Esophagus squamous epithelium (tissue), 5 donors: ENCODE data around the gene CLECL1. TPM values are rescaled to one million over a fixed set of nuclear protein-coding genes. Genes with fewer than 3 reads are reported as not detected.

Source experiments
- DNase-seq: peaks from one replicate; lab custom pipeline; 2025; lab: John Stamatoyannopoulos, UW
- H3K27ac ChIP-seq, 4 donors: fragments of 200-600 bp; sonication (generic); one replicate each; pipeline ENCODE4 v1.5.1; 2016 to 2019; ENCODE audit warnings: mild to moderate bottlenecking in 1 of 4
- H3K27me3 ChIP-seq, 4 donors: fragments of 200-600 bp; sonication (generic); 1 replicate in 3 of 4; 2 replicates in 1 of 4; pipeline versions ENCODE4 v1.5.1 to v1.6.0; 2017 to 2021; ENCODE audit warnings: antibody characterized with exemption in 1 of 4
- H3K36me3 ChIP-seq, 3 donors: fragments of 200-600 bp; sonication (generic); one replicate each; pipeline ENCODE4 v1.5.1; 2016 to 2019
- H3K4me1 ChIP-seq, 3 donors: fragments of 200-600 bp; sonication (generic); one replicate each; pipeline ENCODE4 v1.5.1; 2017 to 2019
- H3K4me3 ChIP-seq, 4 donors: fragments of 200-600 bp; sonication (generic); 1 replicate in 3 of 4; 2 replicates in 1 of 4; pipeline ENCODE4 v1.5.1; 2016 to 2019; ENCODE audit warnings: mild to moderate bottlenecking in 2 of 4, moderate library complexity in 1 of 4
- H3K9me3 ChIP-seq, 3 donors: fragments of 200-600 bp; sonication (generic); one replicate each; pipeline ENCODE4 v1.5.1; 2016 to 2019
- CTCF ChIP-seq, 6 experiments: fragments of 450-650 bp in 4 of 6; fragments of 200-600 bp in 2 of 6; sonication (generic) in 2 of 6; IDR thresholded peaks; one replicate each; pipeline ENCODE4 v1.5.1; 2016 to 2019; ENCODE audit warnings: antibody characterized with exemption in 6 of 6, mild to moderate bottlenecking in 4 of 6, moderate library complexity in 4 of 6
- POLR2A ChIP-seq, 4 donors: fragments of 450-650 bp; IDR thresholded peaks; one replicate each; pipeline ENCODE4 v1.6.1; 2017; ENCODE audit warnings: antibody characterized with exemption in 4 of 4, mild to moderate bottlenecking in 4 of 4, moderate library complexity in 3 of 4
- WGBS, 2 donors: methylation state at CpG; one replicate each; pipeline ENCODE4 v1.1.5; 2018; 5-methylcytosine and 5-hydroxymethylcytosine counted together
- intact Hi-C: fragments of 100-400 bp; cut with DNase I; formaldehyde crosslinking; loops from one replicate; pipeline ENCODE4 v1.15.0; 2022
- total RNA-seq, 4 donors: library from RNA; depleted of rRNA; stranded (reverse); fragments of >200 nt; gene quantifications; one replicate each; pipeline ENCODE4 v1.1.0, GENCODE V29; 2016
- donor health status: DM: yes; HTN: yes; CAD: no.

The CLECL1 gene
- total RNA-seq, 4 donors from 2014 or later, result 1.1 TPM; not detected in 3

GRCh38 chr12:9730011-9730410 lies 2.9 kb downstream of the CLECL1 start:
- H3K27ac ChIP-seq, result no peak overlapping the region
- no peaks in the 10 kb centered on the region for H3K9me3 ChIP-seq
- H3K4me3 ChIP-seq, result no peak overlapping the region
- intact Hi-C loops, result no loop called here
- H3K4me1 ChIP-seq, result no peaks in the 10 kb centered on the region
- H3K27me3 ChIP-seq, result no peaks in the 10 kb centered on the region
- 59 to 68% methylated on average over 3 of the region's 3 CpGs for WGBS, 2 donors
- TF ChIP-seq CTCF (IDR thresholded peaks at IDR 0.05) (no peak), POLR2A (IDR thresholded peaks at IDR 0.05) (no peak)
- H3K36me3 ChIP-seq, result no peaks in the 10 kb centered on the region
- no peak for DNase-seq

GRCh38 chr12:9729082-9729481 lies 3.8 kb downstream of the CLECL1 start:
- H3K27me3 ChIP-seq, result no peaks in the 10 kb centered on the region
- H3K36me3 ChIP-seq, result no peaks in the 10 kb centered on the region
- H3K9me3 ChIP-seq, result no peaks in the 10 kb centered on the region
- intact Hi-C loops, result no loop called here
- TF ChIP-seq CTCF (IDR thresholded peaks at IDR 0.05) (no peak), POLR2A (IDR thresholded peaks at IDR 0.05) (no peak)
- H3K4me1 ChIP-seq, result no peaks in the 10 kb centered on the region
- DNase-seq, result no peak
- H3K4me3 ChIP-seq, result no peak overlapping the region
- no peak overlapping the region for H3K27ac ChIP-seq

GRCh38 chr12:9727813-9728212 lies 5.1 kb downstream of the CLECL1 start:
- 76 to 88% methylated on average over 1 of the region's 1 CpG for WGBS, 2 donors
- H3K36me3 ChIP-seq, result no peaks in the 10 kb centered on the region
- H3K9me3 ChIP-seq, result no peaks in the 10 kb centered on the region
- TF ChIP-seq POLR2A (IDR thresholded peaks at IDR 0.05) (no peak), CTCF (IDR thresholded peaks at IDR 0.05) (no peak)
- intact Hi-C loops, result no loop called here
- no peak overlapping the region for H3K27ac ChIP-seq
- H3K4me3 ChIP-seq, result no peak overlapping the region
- no peaks in the 10 kb centered on the region for H3K4me1 ChIP-seq
- no peak for DNase-seq
- no peaks in the 10 kb centered on the region for H3K27me3 ChIP-seq

GRCh38 chr12:9725213-9725870 lies 7.6 kb downstream of the CLECL1 start:
- Histone ChIP-seq H3K27me3 (no peaks in the 10 kb centered on the region), H3K36me3 (no peaks in the 10 kb centered on the region), H3K4me3 (no peak overlapping the region), H3K27ac (no peak overlapping the region), H3K9me3 (no peaks in the 10 kb centered on the region), H3K4me1 (peaks cover 0 to 17% (median 0%) of the 10 kb centered on the region in 3 donors)
- DNase-seq, result no peak
- no peak for TF ChIP-seq POLR2A (IDR thresholded peaks at IDR 0.05)
- TF ChIP-seq CTCF (IDR thresholded peaks at IDR 0.05), result no peak
- intact Hi-C loops, result no loop called here
- 70 to 76% methylated on average over 2 of the region's 2 CpGs for WGBS, 2 donors

- H3K27me3 ChIP-seq, result no peaks in the 10 kb centered on the region
- no peak overlapping the region for H3K4me3 ChIP-seq
- no peak for DNase-seq
- no peaks in the 10 kb centered on the region for H3K36me3 ChIP-seq
- no peaks in the 10 kb centered on the region for H3K9me3 ChIP-seq
- peaks cover 0 to 21% (median 0%) of the 10 kb centered on the region in 3 donors for H3K4me1 ChIP-seq
- intact Hi-C loops, result no loop called here
- no peak overlapping the region for H3K27ac ChIP-seq
- WGBS, 2 donors, result 77 to 88% methylated on average over 1 of the region's 1 CpG
- TF ChIP-seq CTCF (IDR thresholded peaks at IDR 0.05) (no peak), POLR2A (IDR thresholded peaks at IDR 0.05) (no peak)
Observed at GRCh38 chr12:9724023-9724422, 8.9 kb downstream of the CLECL1 start.
